H1 (cell line): ENCODE results near the gene SPSB2. TPM values are rescaled to one million over a fixed set of nuclear protein-coding genes. Genes with fewer than 3 reads are reported as not detected.

ENCODE experiments used
- KDM1A ChIP-seq: fragments of 200-600, 300-600 bp; sonication (generic); IDR thresholded peaks from 2 replicates; pipeline ENCODE4 v1.7.1; 2016; ENCODE audit warnings: mild to moderate bottlenecking, low read length, borderline replicate concordance
- KDM4A ChIP-seq: IDR thresholded peaks from one replicate; pipeline ENCODE4 v1.7.1; 2012; ENCODE audit warnings: low read depth, mild to moderate bottlenecking, moderate library complexity, low read length, inconsistent platforms; ENCODE audit not compliant: severe bottlenecking
- SP1 ChIP-seq: IDR thresholded peaks from 2 replicates; pipeline ENCODE4 v1.6.1; 2011; ENCODE audit warnings: low read depth, low read length
- SUZ12 ChIP-seq: fragments of 200-600 bp; sonication (generic); IDR thresholded peaks from 2 replicates; pipeline ENCODE4 v1.6.1; 2012; ENCODE audit warnings: mild to moderate bottlenecking, inconsistent platforms, low read length, moderate library complexity, mixed read lengths
- TAF1 ChIP-seq: IDR thresholded peaks from 2 replicates; pipeline ENCODE4 v1.6.1; 2011; ENCODE audit warnings: mild to moderate bottlenecking, low read depth, low read length
- TBP ChIP-seq: IDR thresholded peaks from 2 replicates; pipeline ENCODE4 v1.6.1; 2011; ENCODE audit warnings: low read depth, low read length, improper control_type of control experiment
- polyA plus RNA-seq, 7 experiments: library from polyadenylated mRNA; depleted of rRNA in 3 of 7; stranded (reverse) in 5 of 7; unstranded in 2 of 7; fragments of >200 nt in 5 of 7; fragments of 200-250 nt in 2 of 7; gene quantifications; 1 replicate in 5 of 7; 2 replicates in 1 of 7; 4 replicates in 1 of 7; pipeline versions ENCODE4 v1.2.1 to v1.2.3, GENCODE V29; 2011 to 2013; ENCODE audit warnings: missing spikeins in 2 of 7, mixed read lengths in 2 of 7
- total RNA-seq: library from RNA; stranded (reverse); fragmentation: NEBNext Ultra II Directional; extraction: Animal tissue kit (Norgen Biotek cat#: 25700); gene quantifications from 2 replicates; pipeline ENCODE4 v1.2.1, GENCODE V29; 2021

SPSB2 gene
- total and polyA plus RNA-seq, 2 of the 8 experiments (the other 6 are each of a cell fraction or from before 2014, with no cell fraction given) = 13.0 to 23.2 TPM

- TF ChIP-seq KDM4A (no peak), SUZ12 (no peak), SP1 (no peak), KDM1A (no peak), TBP (no peak), TAF1 (no peak)
These were observed 46.9 kb downstream of the SPSB2 start (continued) for GRCh38 chr12:6826125-6826733.
